Right atrium auricular region (tissue), 2 donors: ENCODE results near the gene TRIM36. TPM values are rescaled to one million over a fixed set of nuclear protein-coding genes. Genes with fewer than 3 reads are reported as not detected.

ENCODE experiments used
- DNase-seq: peaks from one replicate; pipeline ENCODE4 v3.0.0-alpha.2; 2019; ENCODE audit warnings: low spot score
- H3K27ac ChIP-seq, 2 donors: fragments of 200-600 bp; sonication (generic); 1 replicate in 1 of 2; 2 replicates in 1 of 2; pipeline ENCODE4 v1.5.1; 2016 to 2019
- H3K27me3 ChIP-seq, 2 donors: fragments of 200-600 bp; sonication (generic); one replicate each; pipeline versions ENCODE4 v1.5.1 to v1.6.0; 2017 to 2019
- H3K36me3 ChIP-seq: fragments of 200-600 bp; sonication (generic); one replicate; pipeline ENCODE4 v1.5.1; 2016
- H3K4me1 ChIP-seq, 2 donors: fragments of 200-600 bp; sonication (generic); one replicate each; pipeline versions ENCODE4 v1.5.1 to v1.6.0; 2017 to 2019
- H3K4me3 ChIP-seq, 2 donors: fragments of 200-600 bp; sonication (generic); 1 replicate in 1 of 2; 2 replicates in 1 of 2; pipeline ENCODE4 v1.5.1; 2017 to 2019; ENCODE audit warnings: mild to moderate bottlenecking in 1 of 2, moderate library complexity in 1 of 2
- H3K9me3 ChIP-seq, 2 donors: fragments of 200-600 bp; sonication (generic); one replicate each; pipeline ENCODE4 v1.5.1; 2019
- total RNA-seq, 2 donors: library from RNA; depleted of rRNA; stranded (reverse); fragments of >200 nt; gene quantifications; one replicate each; pipeline ENCODE4 v1.1.0, GENCODE V29; 2016
- TF ChIP-seq, protein P1 (sequence below), 2 donors: fragments of 200-600 bp; sonication (generic); IDR thresholded peaks; one replicate each; pipeline ENCODE4 v1.5.1; 2019; ENCODE audit warnings: antibody characterized with exemption in 2 of 2

TRIM36 gene
- total RNA-seq, 2 donors from 2014 or later, result 0.55 to 2.0 TPM

DNA sequence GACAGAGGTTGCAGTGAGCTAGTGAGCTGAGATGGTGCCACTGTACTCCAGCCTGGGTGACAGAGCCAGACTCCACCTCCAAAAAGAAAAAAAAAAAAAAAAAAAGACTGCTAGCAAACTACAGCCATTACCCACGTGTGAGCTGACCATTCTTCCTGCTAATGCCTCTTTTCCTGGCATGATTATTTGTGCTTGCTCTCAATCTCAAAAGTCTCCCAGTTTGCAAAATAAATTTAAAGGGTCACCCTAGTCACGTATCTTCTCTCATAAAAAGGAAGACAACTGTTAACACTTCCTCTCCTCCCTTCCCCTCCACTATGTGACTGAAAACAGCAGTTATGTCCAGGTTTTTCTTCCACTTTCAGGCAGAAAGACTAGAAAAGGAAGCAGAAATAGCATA, 37.2 kb downstream of the TRIM36 start:
- no peak overlapping the region for H3K27ac ChIP-seq
- TF ChIP-seq, protein P1, sequence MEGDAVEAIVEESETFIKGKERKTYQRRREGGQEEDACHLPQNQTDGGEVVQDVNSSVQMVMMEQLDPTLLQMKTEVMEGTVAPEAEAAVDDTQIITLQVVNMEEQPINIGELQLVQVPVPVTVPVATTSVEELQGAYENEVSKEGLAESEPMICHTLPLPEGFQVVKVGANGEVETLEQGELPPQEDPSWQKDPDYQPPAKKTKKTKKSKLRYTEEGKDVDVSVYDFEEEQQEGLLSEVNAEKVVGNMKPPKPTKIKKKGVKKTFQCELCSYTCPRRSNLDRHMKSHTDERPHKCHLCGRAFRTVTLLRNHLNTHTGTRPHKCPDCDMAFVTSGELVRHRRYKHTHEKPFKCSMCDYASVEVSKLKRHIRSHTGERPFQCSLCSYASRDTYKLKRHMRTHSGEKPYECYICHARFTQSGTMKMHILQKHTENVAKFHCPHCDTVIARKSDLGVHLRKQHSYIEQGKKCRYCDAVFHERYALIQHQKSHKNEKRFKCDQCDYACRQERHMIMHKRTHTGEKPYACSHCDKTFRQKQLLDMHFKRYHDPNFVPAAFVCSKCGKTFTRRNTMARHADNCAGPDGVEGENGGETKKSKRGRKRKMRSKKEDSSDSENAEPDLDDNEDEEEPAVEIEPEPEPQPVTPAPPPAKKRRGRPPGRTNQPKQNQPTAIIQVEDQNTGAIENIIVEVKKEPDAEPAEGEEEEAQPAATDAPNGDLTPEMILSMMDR (IDR thresholded peaks at IDR 0.05), result no peak
- no peaks in the 10 kb centered on the region for H3K27me3 ChIP-seq
- no peaks in the 10 kb centered on the region for H3K4me1 ChIP-seq
- H3K4me3 ChIP-seq, result no peak overlapping the region
- no peaks in the 10 kb centered on the region for H3K9me3 ChIP-seq
- DNase-seq, result no peak
- H3K36me3 ChIP-seq, result no peaks in the 10 kb centered on the region

DNA sequence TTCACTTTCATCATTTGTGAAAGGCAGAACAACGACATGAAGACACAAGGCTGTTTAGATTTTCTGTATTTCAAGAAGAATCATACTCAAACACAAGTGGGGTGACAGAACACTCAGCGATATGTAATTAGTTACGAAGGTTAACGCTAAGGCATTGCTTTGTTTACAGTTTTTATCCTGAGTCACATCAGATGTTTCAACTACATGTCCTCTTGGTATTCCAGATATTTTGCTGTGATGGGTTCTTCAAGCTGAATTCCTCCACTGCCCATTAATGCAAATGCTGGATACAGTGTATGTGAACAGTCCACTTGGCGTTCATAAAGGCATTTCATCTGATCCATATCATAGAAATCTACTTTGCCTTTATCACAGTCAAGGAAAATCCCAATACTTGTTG, 43.4 kb downstream of the TRIM36 start:
- no peaks in the 10 kb centered on the region for H3K9me3 ChIP-seq
- H3K4me3 ChIP-seq, result no peak overlapping the region
- H3K36me3 ChIP-seq, result no peaks in the 10 kb centered on the region
- no peak for DNase-seq
- H3K4me1 ChIP-seq, result no peaks in the 10 kb centered on the region
- H3K27ac ChIP-seq, result no peak overlapping the region
- TF ChIP-seq, protein P1 (IDR thresholded peaks at IDR 0.05), result no peak
- no peaks in the 10 kb centered on the region for H3K27me3 ChIP-seq

DNA sequence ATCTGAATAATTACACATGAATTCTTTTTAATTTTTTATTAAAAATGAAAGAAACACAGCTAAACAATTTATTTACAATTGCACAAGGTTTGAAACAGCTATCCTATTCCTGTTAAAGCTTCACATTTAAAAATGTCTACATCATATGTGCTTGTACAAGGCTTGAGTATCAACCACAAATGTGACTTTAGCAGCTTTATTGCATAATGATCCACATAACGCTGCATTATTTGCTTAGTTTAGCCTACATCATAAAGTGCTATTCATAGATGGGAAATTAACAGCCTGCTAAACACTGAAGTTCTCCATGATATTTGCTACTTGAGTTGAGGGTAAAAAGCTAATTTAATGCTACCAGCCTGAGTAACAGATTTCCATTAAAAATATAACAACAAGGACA, 45.0 kb downstream of the TRIM36 start:
- H3K27ac ChIP-seq, result no peak overlapping the region
- H3K4me1 ChIP-seq, result no peaks in the 10 kb centered on the region
- no peaks in the 10 kb centered on the region for H3K36me3 ChIP-seq
- no peaks in the 10 kb centered on the region for H3K27me3 ChIP-seq
- TF ChIP-seq, protein P1 (IDR thresholded peaks at IDR 0.05), result no peak
- no peak overlapping the region for H3K4me3 ChIP-seq
- H3K9me3 ChIP-seq, result no peaks in the 10 kb centered on the region
- DNase-seq, result no peak

DNA sequence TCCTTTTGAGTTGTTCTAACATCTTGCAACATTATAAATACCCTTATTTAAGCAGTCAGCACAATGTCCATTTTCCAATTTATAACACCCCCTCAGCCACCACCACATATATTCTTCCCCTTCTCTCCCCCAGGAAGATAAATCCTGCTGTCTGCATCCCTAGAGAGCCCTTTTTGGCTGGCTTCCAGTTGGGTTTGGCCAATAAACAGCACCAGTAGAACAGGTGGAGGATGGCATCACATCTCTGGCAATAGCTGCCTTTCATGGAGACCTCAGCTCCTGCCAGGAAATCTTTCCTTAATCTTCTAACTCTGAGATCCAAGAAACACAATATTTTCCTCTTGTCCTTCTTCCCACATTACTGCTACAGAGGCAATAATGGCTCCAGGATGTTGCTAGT, 53.7 kb downstream of the TRIM36 start:
- no peaks in the 10 kb centered on the region for H3K4me1 ChIP-seq
- H3K27ac ChIP-seq, result no peak overlapping the region
- no peak overlapping the region for H3K4me3 ChIP-seq
- H3K9me3 ChIP-seq, result no peaks in the 10 kb centered on the region
- TF ChIP-seq, protein P1 (IDR thresholded peaks at IDR 0.05), result no peak
- no peaks in the 10 kb centered on the region for H3K36me3 ChIP-seq
- no peak for DNase-seq
- no peaks in the 10 kb centered on the region for H3K27me3 ChIP-seq

DNA sequence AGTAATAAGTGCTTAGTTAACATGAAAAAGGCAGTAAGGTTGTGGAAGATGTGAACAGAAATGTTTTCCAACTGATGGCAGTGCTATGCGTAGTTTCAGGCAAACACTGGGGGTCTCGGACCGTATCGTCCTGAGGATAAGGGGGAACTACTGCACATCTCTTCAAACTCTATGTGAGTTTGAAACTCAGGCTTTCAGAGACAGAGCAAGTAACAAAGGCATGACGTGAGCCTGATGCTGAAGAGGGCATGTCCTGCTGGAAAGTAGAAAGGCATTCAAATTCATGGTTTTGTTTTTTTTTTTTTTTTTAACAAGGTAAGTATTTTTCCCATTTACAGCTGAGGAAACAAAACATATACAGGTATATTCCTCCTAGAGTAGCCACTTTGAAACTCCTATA, 59.9 kb downstream of the TRIM36 start:
- no peak for DNase-seq
- TF ChIP-seq, protein P1 (IDR thresholded peaks at IDR 0.05), result no peak
- Histone ChIP-seq H3K27me3 (peaks cover 0 to 3% of the 10 kb centered on the region in 2 donors), H3K4me1 (no peaks in the 10 kb centered on the region), H3K4me3 (no peak overlapping the region), H3K27ac (no peak overlapping the region), H3K9me3 (no peaks in the 10 kb centered on the region), H3K36me3 (no peaks in the 10 kb centered on the region)

DNA sequence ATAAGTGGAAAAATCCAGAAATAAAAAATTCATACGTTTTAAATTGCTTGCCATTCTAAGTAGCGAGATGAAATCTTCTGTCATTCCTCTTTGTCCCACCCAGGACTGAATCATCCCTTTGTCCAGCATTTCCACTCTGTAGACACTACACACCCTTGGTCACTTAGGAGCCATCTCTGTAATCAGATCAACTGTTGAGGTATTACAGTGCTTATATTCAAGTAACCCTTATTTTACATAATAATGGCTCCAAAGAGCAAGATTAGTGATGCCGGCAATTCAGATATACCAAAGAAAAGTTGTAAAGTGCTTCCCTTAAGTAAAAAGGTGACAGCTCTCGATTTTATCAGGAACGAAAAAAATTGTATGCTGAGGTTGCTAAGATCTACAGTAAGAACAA, 60.4 kb downstream of the TRIM36 start:
- Histone ChIP-seq H3K27me3 (peaks cover 0 to 3% of the 10 kb centered on the region in 2 donors), H3K4me3 (no peak overlapping the region), H3K27ac (no peak overlapping the region), H3K9me3 (no peaks in the 10 kb centered on the region), H3K4me1 (no peaks in the 10 kb centered on the region), H3K36me3 (no peaks in the 10 kb centered on the region)
- TF ChIP-seq, protein P1 (IDR thresholded peaks at IDR 0.05), result no peak
- no peak for DNase-seq
